Measurements from ENCODE around the gene TCF15. TPM values are rescaled to one million over a fixed set of nuclear protein-coding genes. Genes with fewer than 3 reads are reported as not detected.
"Not testable (repeated sequence)": the region's sequence is repeated elsewhere in the genome, so short reads cannot be mapped to it uniquely, and the experiment has no call there.

Gene TCF15
- total and polyA plus RNA-seq, 2 of the 4 experiments (the other 2 are of a cell fraction), result not detected

- H3K27me3 ChIP-seq (ENCODE audit: control insufficient read depth, insufficient read depth, low read length), result not testable (repeated sequence)
Measured at GRCh38 chr20:578940-579690, 31.0 kb downstream of the TCF15 start.

More at GRCh38 chr20:578940-579690, 31.0 kb downstream of the TCF15 start:
- CTCF ChIA-PET; H3K4ac ChIP-seq (ENCODE audit: low read depth, low read length); H3K4me2 ChIP-seq (ENCODE audit: low read depth, low read length); H3K18ac ChIP-seq (ENCODE audit: low read depth, low read length); intact Hi-C loops (cut with micrococcal nuclease); H4K5ac ChIP-seq (ENCODE audit: low read depth, low read length); H3K36me3 ChIP-seq (ENCODE audit: control insufficient read depth, insufficient read depth, low read length); dilution Hi-C loops (cut with HindIII; ENCODE audit: low sequenced_read_pairs, unreplicated experiment); H4K91ac ChIP-seq (ENCODE audit: insufficient read depth, low read depth, low read length); H3K27ac ChIP-seq (ENCODE audit: insufficient read depth, low read length); H2BK20ac ChIP-seq (ENCODE audit: low read depth, low read length); H3K56ac ChIP-seq (ENCODE audit: extremely low read depth, insufficient read depth, low read length); H4K20me1 ChIP-seq (ENCODE audit: insufficient read depth, low read length); H3K4me3 ChIP-seq (ENCODE audit: insufficient read depth, low read depth, low read length); H3K9me1 ChIP-seq (ENCODE audit: insufficient read depth, low read length); in situ Hi-C loops (cut with MboI; ENCODE audit: low sequenced_read_pairs); H2AK5ac ChIP-seq (ENCODE audit: low read depth, low read length); POLR2A ChIA-PET (ENCODE audit: unreplicated experiment); H3K23ac ChIP-seq (ENCODE audit: low read depth, low read length); H2BK120ac ChIP-seq (ENCODE audit: low read depth, low read length); ATAC-seq (ENCODE audit: low read depth); H3K9me3 ChIP-seq (ENCODE audit: control insufficient read depth, insufficient read depth, low read length); DNase-seq; H2BK15ac ChIP-seq (ENCODE audit: low read depth, low read length); H3K9ac ChIP-seq (ENCODE audit: low read depth, low read length); H3K4me1 ChIP-seq (ENCODE audit: control insufficient read depth, insufficient read depth, low read length); H3K14ac ChIP-seq (replicated peaks; ENCODE audit: low read depth, low read length); H4K8ac ChIP-seq (ENCODE audit: low read depth in 2 of 2, low read length in 2 of 2); BruUV-seq (replicated peaks); H2AK9ac ChIP-seq (replicated peaks; ENCODE audit: low read depth, low read length, poor library complexity); H2AFZ ChIP-seq (replicated peaks; ENCODE audit: low read length, poor library complexity); H3K79me1 ChIP-seq (ENCODE audit: low read depth in 1 of 2, low read length in 2 of 2); H2BK5ac ChIP-seq (ENCODE audit: low read depth, low read length, poor library complexity, severe bottlenecking): not testable (repeated sequence)
- no CpG with 5 or more reads among the region's 8 CpGs for WGBS, 2 experiments (ENCODE audit: extremely low coverage in 2 of 2, insufficient read length in 1 of 2)

Data from IMR-90 (cell line).